ENCODE results near the gene MILR1.

GRCh38 chr17:64406321-64407200 lies 42.4 kb upstream of the MILR1 start:
- TF ChIP-seq CTCF (optimal IDR thresholded peaks at IDR 0.05 in 1 of 3, IDR thresholded peaks at IDR 0.05 in 1 of 3, conservative IDR thresholded peaks at IDR 0.05 in 1 of 3; ENCODE audit: extremely low read depth in 1 of 3, insufficient read depth in 2 of 3, low read length in 3 of 3) (no peak), EZH2 (IDR thresholded peaks at IDR 0.05; ENCODE audit: low read length) (no peak)
